H1 (cell line): ENCODE measurements around the gene FOXC2. TPM values are rescaled to one million over a fixed set of nuclear protein-coding genes. Genes with fewer than 3 reads are reported as not detected.

Experiments used
- CHD2 ChIP-seq: IDR thresholded peaks from 2 replicates; pipeline ENCODE4 v1.6.1; 2012; ENCODE audit warnings: low read length, improper control_type of control experiment
- EGR1 ChIP-seq: IDR thresholded peaks from 2 replicates; pipeline ENCODE4 v1.6.1; 2011; ENCODE audit warnings: low read depth, low read length, borderline replicate concordance
- KDM1A ChIP-seq: fragments of 200-600, 300-600 bp; sonication (generic); IDR thresholded peaks from 2 replicates; pipeline ENCODE4 v1.7.1; 2016; ENCODE audit warnings: mild to moderate bottlenecking, low read length, borderline replicate concordance
- NRF1 ChIP-seq: IDR thresholded peaks from 2 replicates; pipeline ENCODE4 v1.6.1; 2011; ENCODE audit warnings: mild to moderate bottlenecking, low read depth, low read length, improper control_type of control experiment
- POU5F1 ChIP-seq: IDR thresholded peaks from 2 replicates; pipeline ENCODE4 v1.6.1; 2011; ENCODE audit warnings: low read depth, mild to moderate bottlenecking, low read length, moderate library complexity
- TBP ChIP-seq: IDR thresholded peaks from 2 replicates; pipeline ENCODE4 v1.6.1; 2011; ENCODE audit warnings: low read depth, low read length, improper control_type of control experiment
- YY1 ChIP-seq: IDR thresholded peaks from 2 replicates; pipeline ENCODE4 v1.6.1; 2011; ENCODE audit warnings: low read depth, mild to moderate bottlenecking, low read length
- polyA plus RNA-seq, 7 experiments: library from polyadenylated mRNA; depleted of rRNA in 3 of 7; stranded (reverse) in 5 of 7; unstranded in 2 of 7; fragments of >200 nt in 5 of 7; fragments of 200-250 nt in 2 of 7; gene quantifications; 1 replicate in 5 of 7; 2 replicates in 1 of 7; 4 replicates in 1 of 7; pipeline versions ENCODE4 v1.2.1 to v1.2.3, GENCODE V29; 2011 to 2013; ENCODE audit warnings: missing spikeins in 2 of 7, mixed read lengths in 2 of 7
- total RNA-seq: library from RNA; stranded (reverse); fragmentation: NEBNext Ultra II Directional; extraction: Animal tissue kit (Norgen Biotek cat#: 25700); gene quantifications from 2 replicates; pipeline ENCODE4 v1.2.1, GENCODE V29; 2021
- TF ChIP-seq, protein P1 (sequence below): fragments of 300-600 bp; sonication (generic); IDR thresholded peaks from 2 replicates; pipeline ENCODE4 v1.7.1; 2012; ENCODE audit warnings: low read length, moderate library complexity, mild to moderate bottlenecking, inconsistent platforms; ENCODE audit not compliant: insufficient replicate concordance
- TF ChIP-seq, protein P2 (sequence below): IDR thresholded peaks from 2 replicates; pipeline ENCODE4 v1.6.1; 2011; ENCODE audit warnings: low read depth, mild to moderate bottlenecking, low read length; ENCODE audit not compliant: insufficient read depth
- TF ChIP-seq, protein P3 (sequence below): IDR thresholded peaks from 2 replicates; pipeline ENCODE4 v1.6.1; 2012; ENCODE audit warnings: inconsistent platforms

The FOXC2 gene
- total and polyA plus RNA-seq, 2 of the 8 experiments (the other 6 are each of a cell fraction or from before 2014, with no cell fraction given), result 0.09 TPM; not detected in 1

DNA sequence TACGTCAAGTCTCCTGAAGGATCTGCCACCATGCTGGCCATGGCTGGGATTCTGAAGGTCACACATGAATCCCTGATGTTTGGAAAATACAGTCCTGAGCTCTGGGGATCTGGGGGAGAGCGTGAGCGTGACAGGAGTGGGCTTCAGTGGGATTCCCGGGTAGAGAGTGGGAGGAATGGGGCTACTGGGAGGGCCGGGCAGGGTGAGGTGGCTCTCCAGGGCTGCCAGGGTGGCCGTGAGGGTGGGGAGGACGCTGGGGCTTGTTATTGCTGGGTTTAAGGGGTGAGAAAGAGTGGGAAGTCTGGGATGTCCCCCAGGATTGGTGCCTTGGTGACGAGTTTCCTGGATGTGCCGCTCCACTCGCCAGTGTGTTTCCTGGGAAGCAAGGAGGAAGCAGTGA, 43.0 kb downstream of the FOXC2 start (continued):
- TF ChIP-seq, protein P1, sequence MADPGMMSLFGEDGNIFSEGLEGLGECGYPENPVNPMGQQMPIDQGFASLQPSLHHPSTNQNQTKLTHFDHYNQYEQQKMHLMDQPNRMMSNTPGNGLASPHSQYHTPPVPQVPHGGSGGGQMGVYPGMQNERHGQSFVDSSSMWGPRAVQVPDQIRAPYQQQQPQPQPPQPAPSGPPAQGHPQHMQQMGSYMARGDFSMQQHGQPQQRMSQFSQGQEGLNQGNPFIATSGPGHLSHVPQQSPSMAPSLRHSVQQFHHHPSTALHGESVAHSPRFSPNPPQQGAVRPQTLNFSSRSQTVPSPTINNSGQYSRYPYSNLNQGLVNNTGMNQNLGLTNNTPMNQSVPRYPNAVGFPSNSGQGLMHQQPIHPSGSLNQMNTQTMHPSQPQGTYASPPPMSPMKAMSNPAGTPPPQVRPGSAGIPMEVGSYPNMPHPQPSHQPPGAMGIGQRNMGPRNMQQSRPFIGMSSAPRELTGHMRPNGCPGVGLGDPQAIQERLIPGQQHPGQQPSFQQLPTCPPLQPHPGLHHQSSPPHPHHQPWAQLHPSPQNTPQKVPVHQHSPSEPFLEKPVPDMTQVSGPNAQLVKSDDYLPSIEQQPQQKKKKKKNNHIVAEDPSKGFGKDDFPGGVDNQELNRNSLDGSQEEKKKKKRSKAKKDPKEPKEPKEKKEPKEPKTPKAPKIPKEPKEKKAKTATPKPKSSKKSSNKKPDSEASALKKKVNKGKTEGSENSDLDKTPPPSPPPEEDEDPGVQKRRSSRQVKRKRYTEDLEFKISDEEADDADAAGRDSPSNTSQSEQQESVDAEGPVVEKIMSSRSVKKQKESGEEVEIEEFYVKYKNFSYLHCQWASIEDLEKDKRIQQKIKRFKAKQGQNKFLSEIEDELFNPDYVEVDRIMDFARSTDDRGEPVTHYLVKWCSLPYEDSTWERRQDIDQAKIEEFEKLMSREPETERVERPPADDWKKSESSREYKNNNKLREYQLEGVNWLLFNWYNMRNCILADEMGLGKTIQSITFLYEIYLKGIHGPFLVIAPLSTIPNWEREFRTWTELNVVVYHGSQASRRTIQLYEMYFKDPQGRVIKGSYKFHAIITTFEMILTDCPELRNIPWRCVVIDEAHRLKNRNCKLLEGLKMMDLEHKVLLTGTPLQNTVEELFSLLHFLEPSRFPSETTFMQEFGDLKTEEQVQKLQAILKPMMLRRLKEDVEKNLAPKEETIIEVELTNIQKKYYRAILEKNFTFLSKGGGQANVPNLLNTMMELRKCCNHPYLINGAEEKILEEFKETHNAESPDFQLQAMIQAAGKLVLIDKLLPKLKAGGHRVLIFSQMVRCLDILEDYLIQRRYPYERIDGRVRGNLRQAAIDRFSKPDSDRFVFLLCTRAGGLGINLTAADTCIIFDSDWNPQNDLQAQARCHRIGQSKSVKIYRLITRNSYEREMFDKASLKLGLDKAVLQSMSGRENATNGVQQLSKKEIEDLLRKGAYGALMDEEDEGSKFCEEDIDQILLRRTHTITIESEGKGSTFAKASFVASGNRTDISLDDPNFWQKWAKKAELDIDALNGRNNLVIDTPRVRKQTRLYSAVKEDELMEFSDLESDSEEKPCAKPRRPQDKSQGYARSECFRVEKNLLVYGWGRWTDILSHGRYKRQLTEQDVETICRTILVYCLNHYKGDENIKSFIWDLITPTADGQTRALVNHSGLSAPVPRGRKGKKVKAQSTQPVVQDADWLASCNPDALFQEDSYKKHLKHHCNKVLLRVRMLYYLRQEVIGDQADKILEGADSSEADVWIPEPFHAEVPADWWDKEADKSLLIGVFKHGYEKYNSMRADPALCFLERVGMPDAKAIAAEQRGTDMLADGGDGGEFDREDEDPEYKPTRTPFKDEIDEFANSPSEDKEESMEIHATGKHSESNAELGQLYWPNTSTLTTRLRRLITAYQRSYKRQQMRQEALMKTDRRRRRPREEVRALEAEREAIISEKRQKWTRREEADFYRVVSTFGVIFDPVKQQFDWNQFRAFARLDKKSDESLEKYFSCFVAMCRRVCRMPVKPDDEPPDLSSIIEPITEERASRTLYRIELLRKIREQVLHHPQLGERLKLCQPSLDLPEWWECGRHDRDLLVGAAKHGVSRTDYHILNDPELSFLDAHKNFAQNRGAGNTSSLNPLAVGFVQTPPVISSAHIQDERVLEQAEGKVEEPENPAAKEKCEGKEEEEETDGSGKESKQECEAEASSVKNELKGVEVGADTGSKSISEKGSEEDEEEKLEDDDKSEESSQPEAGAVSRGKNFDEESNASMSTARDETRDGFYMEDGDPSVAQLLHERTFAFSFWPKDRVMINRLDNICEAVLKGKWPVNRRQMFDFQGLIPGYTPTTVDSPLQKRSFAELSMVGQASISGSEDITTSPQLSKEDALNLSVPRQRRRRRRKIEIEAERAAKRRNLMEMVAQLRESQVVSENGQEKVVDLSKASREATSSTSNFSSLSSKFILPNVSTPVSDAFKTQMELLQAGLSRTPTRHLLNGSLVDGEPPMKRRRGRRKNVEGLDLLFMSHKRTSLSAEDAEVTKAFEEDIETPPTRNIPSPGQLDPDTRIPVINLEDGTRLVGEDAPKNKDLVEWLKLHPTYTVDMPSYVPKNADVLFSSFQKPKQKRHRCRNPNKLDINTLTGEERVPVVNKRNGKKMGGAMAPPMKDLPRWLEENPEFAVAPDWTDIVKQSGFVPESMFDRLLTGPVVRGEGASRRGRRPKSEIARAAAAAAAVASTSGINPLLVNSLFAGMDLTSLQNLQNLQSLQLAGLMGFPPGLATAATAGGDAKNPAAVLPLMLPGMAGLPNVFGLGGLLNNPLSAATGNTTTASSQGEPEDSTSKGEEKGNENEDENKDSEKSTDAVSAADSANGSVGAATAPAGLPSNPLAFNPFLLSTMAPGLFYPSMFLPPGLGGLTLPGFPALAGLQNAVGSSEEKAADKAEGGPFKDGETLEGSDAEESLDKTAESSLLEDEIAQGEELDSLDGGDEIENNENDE, result no peak
- TF ChIP-seq NRF1 (no peak), EGR1 (no peak), KDM1A (no peak), POU5F1 (no peak), TBP (no peak), YY1 (no peak), CHD2 (no peak)
- TF ChIP-seq, protein P2, sequence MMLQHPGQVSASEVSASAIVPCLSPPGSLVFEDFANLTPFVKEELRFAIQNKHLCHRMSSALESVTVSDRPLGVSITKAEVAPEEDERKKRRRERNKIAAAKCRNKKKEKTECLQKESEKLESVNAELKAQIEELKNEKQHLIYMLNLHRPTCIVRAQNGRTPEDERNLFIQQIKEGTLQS, result no peak
- TF ChIP-seq, protein P3, sequence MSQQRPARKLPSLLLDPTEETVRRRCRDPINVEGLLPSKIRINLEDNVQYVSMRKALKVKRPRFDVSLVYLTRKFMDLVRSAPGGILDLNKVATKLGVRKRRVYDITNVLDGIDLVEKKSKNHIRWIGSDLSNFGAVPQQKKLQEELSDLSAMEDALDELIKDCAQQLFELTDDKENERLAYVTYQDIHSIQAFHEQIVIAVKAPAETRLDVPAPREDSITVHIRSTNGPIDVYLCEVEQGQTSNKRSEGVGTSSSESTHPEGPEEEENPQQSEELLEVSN, result no peak
